HG03175 (cell line): Measurements from ENCODE around the gene ZSWIM8.
"Not testable (repeated sequence)": the region's sequence is repeated elsewhere in the genome, so short reads cannot be mapped to it uniquely, and the experiment has no call there.

ENCODE experiments used
- ATAC-seq: cut with Tn5 transposase; IDR thresholded peaks from one replicate; pipeline ENCODE4 v1.9.1; 2021; ENCODE audit warnings: mild to moderate bottlenecking, moderate library complexity; ENCODE audit not compliant: unreplicated experiment

ZSWIM8 gene

DNA sequence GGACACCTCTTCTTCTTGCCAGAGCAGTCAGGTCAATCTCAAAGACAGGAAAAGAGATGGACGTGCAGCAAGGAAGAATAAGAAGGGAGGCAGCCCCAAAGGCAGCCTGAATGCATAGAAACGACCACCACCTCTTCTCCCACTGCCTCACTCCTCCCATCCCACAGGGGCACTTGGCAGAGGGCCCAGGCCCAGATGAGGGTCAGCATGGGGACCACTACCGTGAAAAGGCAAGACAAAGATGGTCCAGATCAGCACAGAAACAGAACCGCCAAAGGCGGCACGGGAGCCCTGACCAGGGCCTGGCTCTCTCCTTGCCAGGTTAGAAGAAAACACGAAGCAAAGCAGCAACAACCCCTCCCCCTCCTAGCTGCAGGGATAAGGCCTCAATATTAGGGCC is 27.9 kb downstream of the ZSWIM8 start:
- no peak for ATAC-seq

DNA sequence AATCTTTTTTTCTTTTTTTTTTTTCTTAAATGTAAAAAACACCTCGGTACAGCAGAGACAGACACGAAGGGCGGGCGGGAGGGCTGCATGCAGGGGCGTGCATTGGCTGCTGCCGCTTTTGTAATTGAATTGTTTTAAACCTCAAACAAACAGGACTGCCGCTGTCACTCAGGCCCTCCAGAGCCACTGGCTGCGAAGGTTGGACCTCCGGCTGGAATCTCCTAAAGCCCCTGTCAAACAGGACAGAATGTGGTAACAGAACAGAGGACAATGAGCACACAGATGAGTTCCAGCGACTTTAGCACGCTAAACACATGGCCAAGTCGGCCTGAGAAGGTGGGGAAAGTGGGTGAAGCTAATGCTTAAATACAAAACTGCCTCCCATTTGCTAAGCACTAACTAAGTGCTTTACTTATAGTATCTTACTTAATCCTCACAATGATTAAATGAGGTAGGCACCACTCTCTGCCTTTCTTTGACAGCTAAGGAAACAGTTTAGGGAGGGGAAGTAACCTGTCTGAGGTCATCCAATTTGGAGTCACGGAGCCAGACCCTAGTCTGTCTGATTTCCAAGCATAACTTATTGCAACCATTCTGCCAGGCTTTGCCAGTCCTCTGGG is 29.0 kb downstream of the ZSWIM8 start:
- ATAC-seq = no peak

DNA sequence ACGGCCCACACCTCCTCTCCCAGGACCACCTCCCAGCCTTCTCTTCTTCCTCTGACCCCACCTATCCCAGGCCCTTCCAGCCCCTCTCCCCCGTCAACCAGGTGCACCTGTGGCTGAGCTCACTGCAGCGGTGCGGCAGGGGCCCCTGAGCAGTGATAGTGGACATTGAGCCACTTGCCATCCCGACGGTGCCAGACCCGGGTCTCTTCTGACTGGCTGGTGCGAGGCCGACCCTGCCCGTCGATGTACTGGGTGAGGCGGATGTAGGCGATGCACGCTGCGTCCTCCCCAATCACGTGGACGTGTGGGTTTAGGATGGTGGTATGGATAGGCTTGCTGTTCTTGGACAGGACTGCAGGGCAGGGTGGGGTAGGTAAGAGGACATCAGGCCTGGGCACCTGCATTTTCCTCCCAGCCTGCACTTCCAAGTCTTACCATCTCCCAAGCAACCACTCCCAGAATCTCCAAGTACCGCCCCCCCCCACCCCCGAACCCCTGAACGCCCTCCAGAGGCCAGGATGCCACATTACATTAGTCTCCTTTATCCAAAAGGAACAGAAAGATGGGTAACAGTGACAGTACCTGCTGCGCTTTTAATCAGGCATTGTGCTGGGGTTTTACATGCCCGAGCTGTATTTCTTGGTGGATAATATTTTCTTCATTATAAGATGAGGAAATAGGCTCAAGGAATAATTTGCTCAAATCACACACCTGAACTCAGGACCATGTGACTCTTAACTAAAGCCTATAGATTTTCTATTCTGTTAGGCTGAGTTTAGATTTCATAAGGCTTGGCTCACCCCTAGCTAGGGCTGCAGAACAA is 29.7 kb downstream of the ZSWIM8 start:
- ATAC-seq = no peak

DNA sequence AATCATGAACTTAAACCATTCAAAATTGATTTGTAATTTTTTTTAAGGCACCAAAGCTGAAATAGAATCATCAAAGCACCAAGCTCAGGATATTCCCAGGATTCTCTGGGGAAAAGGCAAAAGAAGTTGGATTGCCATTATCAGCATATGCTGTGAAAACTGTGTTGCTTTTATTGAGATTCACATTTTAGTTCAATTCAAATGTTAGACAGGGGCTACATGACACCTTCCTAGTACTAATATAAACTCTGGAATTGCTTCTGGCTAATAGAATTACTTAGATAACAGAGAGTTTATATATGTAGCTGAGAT is 30.3 kb downstream of the ZSWIM8 start:
- no peak for ATAC-seq

DNA sequence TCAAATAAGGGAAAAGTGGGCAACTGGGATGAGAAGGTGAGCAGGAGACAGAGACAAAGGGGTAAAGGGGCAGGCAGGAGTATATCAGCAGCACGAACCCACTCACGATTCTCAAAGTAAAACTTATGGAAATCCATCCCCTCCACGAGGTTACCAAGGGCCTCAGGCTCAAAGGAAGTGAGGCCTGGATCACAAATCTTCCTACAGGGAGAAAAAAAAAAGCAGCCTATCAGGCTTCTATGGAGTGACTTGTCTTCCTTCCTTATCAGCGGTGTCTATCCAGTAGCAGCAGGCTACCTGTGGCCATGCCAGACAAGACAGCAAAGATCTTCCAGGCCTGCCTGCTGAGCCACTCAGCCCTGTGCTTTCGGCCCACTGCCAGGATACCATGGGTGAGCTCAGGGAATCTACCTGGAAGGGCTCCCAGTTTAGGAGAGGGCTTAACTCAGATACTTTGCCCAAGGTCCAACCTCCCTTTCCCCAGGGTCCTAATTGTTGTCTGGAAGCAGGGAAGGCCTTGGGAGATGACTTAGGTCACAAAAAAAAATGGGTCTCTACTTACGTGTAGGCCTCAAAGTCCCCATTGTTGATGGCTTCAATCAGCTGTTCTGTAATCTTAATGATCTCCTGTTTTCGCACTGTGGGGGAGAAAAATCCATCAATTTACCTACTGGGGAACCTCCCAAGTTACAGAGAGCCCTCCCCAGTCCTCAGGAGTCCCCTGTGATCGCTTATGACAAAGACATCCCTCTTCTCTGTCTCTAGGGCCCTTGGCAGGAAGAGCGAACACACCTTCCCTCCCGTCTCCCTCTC is 31.7 kb downstream of the ZSWIM8 start:
- ATAC-seq = no peak

DNA sequence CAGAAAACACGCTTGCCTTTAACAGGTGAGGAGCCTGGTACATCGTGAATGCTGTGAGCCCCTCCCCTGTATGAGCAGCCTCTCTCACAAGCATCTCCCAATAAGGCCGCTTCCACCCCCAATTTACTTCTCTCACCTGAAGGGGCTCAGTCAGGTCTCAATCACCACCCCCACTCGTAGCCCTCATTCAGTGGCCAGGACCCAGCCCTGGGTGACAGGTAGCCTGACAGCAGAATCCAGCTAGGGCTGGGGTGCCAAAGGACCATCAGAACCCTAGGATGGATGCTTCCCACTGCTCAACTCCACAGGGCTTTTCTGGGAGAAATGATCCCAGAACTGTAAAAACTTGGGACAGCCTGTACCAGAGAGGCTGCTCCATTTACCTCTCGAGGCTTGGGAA is 32.4 kb downstream of the ZSWIM8 start:
- ATAC-seq = no peak

DNA sequence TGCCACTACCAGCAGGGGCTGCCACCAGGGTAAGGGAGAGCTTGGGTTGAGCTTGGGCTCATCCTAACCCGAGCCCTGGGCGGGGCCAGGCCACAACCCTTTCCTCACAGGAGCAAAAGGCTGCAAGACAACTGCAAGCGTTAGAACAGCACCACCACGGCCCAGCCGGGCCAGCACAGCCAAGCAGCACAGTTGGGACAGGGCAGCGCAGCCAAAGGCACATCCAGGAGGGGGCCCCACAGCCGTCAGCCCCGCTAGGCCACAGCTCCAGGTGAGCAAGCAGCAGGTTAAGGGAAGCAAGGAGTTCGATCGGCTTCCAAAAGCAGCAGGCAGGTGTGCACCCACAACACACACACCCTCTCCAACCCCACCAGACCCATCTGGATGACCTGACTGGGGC is 33.0 kb downstream of the ZSWIM8 start:
- no peak for ATAC-seq

DNA sequence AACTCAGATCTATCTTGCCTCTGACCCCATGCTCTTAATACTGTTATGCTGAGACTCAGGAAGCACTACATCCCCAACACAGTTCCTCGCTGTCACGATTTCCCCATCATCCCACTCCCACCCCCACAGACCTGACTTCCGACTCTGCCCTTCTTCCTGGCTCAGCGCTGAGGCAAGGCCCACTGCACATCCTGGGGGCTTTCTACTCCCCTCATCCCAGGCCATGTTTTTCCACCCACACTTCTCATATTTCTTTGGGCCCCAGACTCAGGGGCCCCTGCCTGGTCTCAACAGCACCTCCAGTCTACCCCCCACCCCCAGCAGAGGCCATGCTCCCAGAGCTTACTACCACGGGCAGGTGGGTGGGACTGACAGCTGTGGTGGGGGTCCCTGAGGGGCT is 33.7 kb downstream of the ZSWIM8 start:
- ATAC-seq = no peak

DNA sequence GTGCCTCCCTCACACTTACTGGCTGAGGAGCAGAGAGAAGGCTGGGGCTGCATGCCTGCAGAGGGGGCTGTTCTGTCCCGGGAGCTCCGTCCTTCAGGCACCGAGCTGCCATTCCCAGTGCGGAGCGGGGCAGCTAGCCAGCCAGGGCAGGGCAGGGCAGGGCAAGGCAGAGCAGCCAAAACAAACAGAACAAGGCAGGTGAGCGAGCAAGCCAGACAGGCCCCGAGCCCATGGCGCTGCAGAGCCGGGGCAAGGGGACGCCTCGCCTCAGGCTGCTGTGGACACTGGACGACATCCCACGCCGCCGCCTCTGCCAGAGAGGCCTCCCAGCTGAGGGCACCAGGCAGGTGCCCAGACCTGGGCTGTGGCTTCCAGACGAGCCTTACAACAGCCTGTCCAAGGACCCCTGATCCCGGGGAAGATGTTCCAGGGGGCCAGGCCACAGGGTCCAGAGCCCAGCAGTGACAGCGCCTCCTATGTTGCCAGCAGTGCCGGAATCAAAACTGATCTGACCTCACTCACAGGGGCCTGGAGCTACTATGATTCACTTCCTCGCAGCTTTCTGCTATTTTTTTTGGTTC is 34.2 kb downstream of the ZSWIM8 start:
- no peak for ATAC-seq

DNA sequence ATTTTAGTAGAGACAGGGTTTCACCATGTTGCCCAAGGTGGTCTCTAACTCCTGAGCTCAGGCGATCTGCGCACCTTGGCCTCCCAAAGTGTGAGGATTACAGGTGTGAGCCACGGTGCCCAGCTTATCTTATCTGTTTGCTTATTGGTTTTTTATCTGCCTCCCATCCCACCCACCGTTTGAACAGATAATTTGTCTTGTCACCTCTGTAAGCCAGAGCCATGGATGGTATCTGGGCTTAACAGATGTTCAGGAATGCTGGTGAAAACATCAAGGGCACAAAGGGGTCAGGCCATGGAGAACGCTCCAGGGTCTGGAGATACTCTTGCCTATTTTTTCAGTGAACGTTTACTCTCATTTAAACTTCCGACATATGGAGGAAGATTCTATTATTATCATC is 38.0 kb downstream of the ZSWIM8 start:
- no peak for ATAC-seq

DNA sequence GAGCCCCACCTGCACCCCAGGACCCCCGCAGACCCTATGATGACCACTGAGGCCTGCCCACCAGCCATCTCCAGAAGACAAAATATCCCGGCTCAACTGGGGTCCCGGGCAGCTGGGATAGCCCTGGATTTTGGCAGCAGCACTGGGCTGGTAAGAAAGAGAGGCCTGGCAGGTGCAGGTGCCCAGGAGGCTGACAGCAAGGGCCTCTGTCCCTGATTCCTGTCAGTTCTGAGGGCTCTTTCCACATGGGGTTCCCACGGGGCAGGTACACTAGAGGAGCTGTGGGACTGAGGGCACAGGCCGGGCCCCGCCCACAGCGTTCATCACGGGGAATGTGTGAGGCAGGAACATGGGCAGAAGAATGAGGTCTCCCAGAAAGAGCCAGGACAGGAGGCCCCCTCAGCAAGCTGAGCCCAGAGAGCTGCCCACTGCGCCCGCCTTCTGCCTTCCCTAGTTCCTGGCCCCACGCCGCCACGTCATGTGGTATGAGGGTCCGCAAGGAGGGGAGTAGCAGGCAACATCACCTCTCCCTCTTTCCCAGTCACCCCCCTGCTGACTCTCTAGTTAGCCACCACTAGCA is 38.8 kb downstream of the ZSWIM8 start:
- ATAC-seq = no peak

DNA sequence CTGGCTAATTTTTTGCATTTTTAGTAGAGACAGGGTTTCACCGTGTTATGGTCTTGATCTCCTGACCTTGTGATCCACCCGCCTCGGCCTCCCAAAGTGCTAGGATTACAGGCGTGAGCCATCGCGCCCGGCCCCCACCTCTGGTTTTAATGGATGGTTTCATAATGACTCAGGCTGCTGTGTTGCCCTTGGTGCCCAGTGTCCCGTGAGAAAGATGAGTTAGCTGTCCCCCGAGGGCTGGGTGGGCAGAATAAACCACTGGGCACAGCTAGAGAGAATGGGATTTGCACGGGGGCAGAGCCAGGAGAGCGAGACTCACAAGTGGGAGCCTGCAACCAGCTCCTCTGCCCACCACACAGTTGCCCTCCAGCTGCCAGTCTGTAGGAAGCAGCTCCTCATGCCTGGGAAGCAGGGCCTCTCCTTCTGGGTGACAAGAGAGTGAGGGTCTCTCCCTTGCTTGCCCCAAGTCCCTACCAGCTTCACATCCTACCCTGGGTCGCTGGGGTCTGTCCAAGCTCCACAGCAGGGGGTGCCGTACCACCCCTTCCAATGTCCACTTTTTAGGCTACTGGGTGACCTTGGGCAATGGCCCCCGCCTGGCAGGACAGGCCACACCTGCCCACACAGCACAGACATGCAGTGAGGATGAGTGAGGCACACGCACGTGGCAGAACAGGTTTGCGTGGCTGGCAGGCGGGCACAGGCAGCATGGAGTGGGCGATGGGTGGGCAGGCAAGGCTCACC is 42.1 kb downstream of the ZSWIM8 start:
- no peak for ATAC-seq

DNA sequence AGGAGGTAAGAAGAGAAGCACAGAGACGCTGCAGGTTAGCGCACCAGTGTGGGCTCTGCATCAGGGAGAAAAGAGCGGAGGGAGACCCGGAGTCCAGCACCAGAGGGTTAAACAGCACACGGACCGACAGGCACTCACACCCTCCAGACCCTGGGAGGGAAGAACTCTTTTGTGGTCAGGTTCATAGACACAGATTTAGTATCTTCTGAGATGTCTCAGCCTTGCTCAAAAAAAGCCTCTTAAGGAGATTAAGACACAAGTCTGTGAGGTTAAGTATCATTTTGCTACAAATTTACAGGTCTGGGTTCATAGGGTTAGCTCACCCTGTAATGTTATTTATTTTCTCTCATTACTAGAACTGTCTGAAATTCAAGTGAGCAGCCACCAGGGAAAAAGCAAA is 42.8 kb downstream of the ZSWIM8 start:
- ATAC-seq = no peak

DNA sequence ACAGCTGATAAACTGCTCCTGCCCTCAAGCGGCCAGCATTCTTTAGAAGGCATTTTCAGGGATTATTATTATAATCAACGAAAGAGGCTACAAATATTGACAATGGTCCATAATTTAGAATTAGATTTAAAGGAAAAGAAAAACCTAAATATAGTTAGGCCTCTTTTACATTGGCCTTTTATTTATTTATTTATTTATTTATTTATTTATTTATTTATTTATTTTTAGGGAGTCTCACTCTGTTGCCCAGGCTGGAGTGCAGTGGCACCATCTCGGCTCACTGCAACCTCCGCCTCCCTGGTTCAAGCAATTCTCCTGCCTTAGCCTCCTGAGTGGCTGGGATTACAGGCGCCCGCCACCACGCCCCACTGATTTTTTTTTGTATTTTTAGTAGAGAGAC is 43.7 kb downstream of the ZSWIM8 start:
- ATAC-seq = not testable (repeated sequence)

DNA sequence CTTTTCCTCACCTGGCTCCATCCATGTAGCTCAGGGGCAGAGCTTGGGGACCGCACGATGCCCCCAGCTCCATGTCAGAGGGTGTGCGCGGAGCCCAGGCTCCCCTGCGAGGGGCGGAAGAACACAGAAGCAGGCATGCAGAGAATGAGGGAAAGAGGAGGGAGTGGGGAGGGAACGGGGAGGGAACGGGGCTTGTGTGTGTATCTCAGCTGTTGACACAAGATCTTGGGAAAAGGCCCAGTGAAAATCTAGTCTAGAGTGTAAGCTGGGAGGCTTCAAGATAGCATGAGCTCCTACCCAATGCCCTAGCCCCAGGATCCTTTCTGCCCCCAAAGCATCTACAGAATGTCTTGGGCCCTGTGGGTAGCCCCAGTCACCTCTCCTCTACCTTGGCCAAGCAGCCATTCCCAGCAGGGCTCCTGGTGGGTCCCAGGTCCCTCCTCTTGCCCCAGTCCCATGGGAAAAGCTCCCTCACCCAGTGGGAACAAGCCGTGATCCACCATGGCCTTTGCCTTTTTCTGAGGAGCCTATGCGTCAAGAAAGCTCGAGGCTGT is 51.1 kb downstream of the ZSWIM8 start:
- no peak for ATAC-seq

DNA sequence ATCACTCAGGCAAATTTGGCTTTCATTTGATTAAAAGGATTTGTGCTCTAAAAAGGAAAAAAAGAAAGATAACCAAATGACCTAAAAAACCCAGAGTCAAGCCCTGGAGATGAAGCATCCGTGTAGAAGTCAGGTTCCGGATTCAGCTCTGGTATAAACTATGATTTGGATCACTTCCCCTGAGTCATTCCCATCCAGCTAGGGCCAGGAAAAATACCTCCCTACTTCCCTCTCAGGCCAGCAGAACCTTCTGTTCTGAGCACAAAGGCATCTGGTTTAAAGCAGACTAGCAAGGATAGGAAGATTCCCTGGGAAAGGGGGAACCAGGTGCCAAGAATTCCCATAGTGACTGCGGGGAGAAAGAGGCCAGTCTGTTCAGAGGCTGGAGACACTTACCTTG is 51.7 kb downstream of the ZSWIM8 start:
- no peak for ATAC-seq

DNA sequence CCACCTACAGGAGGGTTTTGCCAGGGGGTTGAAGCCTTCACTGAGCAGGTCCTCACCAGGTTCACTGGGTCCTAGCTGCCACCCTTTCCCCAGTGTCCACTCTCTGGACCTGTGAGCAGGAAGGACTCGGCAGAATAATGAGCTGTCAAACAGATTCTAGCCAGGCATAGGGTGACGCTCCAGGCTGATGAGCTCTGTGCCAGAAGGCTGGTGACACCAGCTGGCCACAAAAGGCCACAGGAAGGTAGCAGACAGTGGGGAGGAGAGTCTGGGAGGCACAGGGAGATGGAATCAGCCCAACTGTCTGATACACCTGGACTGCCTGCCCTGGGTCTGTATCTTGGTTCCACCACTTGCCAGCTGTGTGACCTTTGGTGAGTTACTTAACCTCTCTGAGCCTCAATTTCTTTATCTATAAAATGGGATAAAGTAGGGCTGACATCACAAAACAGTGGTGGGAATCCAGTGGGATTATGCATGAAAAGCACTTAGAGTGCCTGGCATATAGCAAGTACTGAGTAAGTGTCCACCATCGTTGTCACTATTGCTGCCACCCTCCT is 52.7 kb downstream of the ZSWIM8 start:
- no peak for ATAC-seq

DNA sequence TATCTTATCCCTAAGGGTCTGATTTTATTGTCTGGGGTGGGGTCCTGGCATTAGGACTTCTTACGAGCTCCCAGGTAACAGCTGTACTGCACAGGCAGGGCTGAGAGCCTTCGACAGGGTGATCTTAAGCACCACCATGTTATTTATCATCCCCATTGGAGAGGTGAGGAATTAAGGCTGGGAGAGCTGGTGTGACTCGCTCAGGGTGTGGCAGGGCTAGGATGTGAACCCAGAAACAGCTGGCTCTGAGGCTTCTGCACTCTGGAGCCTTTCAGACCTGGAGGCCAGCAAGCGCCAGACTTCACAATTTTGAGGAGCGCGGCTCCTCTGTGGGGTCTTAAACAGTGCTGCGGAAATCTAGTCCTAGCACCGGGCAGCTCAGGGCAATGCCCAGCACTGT is 53.4 kb downstream of the ZSWIM8 start:
- ATAC-seq = no peak

DNA sequence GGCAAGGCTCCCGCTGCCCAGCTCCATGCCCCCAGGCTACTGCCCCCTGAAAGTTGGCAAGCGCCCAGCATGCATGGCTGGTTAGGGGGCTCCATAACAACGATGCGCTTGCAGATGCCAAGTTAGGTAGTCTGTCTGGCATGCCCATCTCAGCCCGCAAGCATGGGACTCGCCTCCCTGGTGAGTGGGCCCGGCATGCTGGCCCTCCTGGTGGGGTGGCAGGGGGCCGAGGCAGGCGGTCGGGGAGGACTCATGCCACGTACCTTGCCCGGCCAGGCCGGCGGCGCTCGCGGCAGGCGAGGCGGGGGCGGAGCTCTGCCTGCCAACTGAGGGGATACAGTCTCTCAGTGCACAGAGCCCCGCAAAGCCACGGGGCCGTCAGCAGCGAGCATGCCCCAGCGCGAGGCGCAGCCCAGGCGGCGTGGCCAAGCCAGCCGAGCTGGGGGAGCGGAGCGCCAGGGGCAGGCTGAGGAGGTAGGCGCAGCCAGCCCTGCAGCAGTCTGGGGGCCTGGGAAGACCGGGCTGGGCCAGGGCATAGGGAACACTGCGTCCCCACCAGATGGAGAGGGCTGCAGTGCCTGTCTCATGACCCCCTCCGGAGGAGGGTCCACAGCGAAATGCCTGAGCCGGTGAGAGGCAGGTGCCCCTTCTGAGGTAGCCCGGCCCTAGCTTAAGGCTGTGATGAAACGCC is 54.0 kb downstream of the ZSWIM8 start:
- ATAC-seq = no peak

DNA sequence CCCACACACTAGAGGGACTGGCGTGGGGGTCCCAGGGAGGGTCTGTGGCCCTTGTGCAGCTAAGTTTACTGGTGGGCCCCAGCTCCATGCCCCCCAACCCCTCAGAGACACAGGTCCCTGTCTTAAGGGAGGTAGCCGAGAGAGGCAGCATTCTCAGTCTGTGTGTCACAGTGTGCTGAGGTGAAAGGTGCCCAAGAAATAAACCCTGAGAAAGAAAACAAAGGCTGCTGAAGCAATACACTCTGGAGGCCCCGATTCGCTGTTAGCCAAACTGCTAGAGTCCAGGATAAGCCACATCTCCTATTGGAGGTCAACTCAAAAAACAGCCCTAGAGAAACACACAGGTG is 54.6 kb downstream of the ZSWIM8 start:
- ATAC-seq = no peak
